ENCODE results near the gene TTR. TPM values are rescaled to one million over a fixed set of nuclear protein-coding genes. Genes with fewer than 3 reads are reported as not detected.

TTR gene
- total RNA-seq, 1 donor from 2014 or later: not detected

- no peak for ATAC-seq
These were observed 16.0 kb upstream of the TTR start for GRCh38 chr18:31575515-31576257.

GRCh38 chr18:31576670-31577069 is 15.0 kb upstream of the TTR start:
- intact Hi-C loops (cut with DNase I): loop anchor here (5.0 kb wide), 1 partner anchor 36 kb away; no protein-coding TSS in a partner anchor
- ATAC-seq (no peak), DNase-seq (ENCODE audit: missing footprints) (no peak)

More at GRCh38 chr18:31575515-31576257, 16.0 kb upstream of the TTR start:
- no peak for DNase-seq (ENCODE audit: missing footprints)
- intact Hi-C loops (cut with DNase I): loop anchor here (5.0 kb wide), 1 partner anchor 37 kb away; no protein-coding TSS in a partner anchor

GRCh38 chr18:31577195-31577594 is 14.5 kb upstream of the TTR start:
- intact Hi-C loops (cut with DNase I): loop anchor here (5.0 kb wide), 1 partner anchor 35 kb away; no protein-coding TSS in a partner anchor
- ATAC-seq (no peak), DNase-seq (ENCODE audit: missing footprints) (no peak)

DNA sequence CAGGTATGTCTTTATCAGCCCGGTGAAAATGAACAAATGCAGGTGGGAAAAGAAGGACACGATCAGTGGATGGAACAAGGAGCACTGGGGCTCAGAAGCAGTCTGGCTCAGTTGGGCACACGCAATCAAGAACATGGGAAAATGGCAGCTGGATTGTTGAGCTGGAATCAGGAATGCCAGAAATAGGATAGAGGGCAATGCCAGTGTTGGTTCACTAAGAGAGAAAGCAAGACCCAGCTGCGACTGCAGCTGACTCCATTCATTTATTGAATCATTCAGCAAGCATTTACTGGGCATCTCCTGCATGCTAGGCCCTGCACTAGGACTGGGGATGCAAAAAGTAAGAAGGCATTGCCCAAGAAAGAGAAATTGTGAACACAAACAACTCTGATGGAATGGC is 13.6 kb upstream of the TTR start:
- no peak for ATAC-seq
- intact Hi-C loops (cut with DNase I): loop anchor here (5.0 kb wide), 1 partner anchor 34 kb away; no protein-coding TSS in a partner anchor

GRCh38 chr18:31579375-31579774 is 12.3 kb upstream of the TTR start:
- intact Hi-C loops (cut with DNase I): loop anchor here (5.0 kb wide), 1 partner anchor 33 kb away; no protein-coding TSS in a partner anchor
- ATAC-seq: no peak
- DNase-seq (ENCODE audit: missing footprints): no peak

More for the DNA sequence above, 13.6 kb upstream of the TTR start:
- DNase-seq (ENCODE audit: missing footprints): no peak

- ATAC-seq (no peak), DNase-seq (ENCODE audit: missing footprints) (no peak)
- intact Hi-C loops (cut with DNase I): no loop called here
These were observed 10.0 kb upstream of the TTR start for GRCh38 chr18:31581498-31582197.

GRCh38 chr18:31583185-31583854 is 8.4 kb upstream of the TTR start:
- ATAC-seq (no peak), DNase-seq (ENCODE audit: missing footprints) (no peak)
- intact Hi-C loops (cut with DNase I): no loop called here

DNA sequence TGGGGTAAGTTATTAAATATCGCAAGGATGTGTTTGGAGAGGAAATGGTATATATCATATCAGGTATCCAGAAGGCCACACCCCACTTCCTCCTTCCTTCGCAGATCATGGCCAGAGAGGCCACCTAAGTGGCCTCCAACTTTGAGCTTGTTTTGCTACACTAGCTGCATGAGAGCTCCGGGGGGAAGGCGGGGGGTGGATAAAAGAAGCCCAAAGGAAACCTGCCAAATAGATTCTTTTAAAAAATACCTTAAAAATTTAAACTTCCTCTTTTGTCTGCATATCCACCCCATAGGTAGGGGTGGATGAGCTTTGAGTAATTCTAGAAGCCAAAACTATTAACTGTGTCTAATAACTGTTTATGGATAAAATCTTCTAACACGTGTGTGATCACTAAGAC is 5.7 kb upstream of the TTR start:
- ATAC-seq (no peak), DNase-seq (ENCODE audit: missing footprints) (no peak)
- intact Hi-C loops (cut with DNase I): no loop called here

DNA sequence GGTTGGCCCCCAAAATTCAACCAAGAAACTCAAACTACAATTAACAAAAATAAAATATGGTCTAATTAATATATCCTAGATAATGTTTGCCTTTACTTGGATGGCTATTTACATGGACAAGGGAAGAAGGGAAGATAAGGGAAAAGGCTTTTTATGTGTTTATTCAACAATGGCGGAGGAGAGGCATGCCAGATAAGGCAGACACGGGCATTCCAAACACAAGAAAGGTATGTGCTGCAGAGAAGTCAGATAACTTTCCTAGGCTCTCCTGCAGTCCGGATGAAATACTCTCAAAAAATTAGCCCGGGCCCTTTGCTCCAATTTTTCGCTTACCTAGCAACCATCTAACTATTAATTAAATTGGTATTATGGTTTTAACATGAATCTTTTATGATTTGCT is 5.1 kb upstream of the TTR start:
- DNase-seq (ENCODE audit: missing footprints): no peak
- no peak for ATAC-seq
- intact Hi-C loops (cut with DNase I): no loop called here

DNA sequence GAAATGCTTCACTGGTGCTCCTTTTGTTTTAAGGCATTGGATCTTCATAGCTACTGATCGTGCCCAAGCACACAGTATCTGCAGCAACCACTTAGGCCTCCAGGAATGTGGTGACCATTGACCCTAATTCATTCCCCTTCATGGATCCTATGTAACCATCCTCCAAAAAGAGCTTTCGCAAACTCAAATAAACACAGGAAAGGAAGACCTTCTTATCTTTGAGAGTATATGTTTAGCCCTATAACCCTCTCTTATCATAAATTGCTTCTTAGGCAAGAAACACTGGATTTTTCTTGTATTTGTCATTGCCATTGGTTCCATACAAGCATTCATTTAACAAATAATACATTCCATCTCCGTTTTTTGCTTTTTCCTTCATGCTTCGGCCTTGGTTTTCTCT is 4.1 kb upstream of the TTR start:
- ATAC-seq (no peak), DNase-seq (ENCODE audit: missing footprints) (no peak)
- intact Hi-C loops (cut with DNase I): no loop called here

- intact Hi-C loops (cut with DNase I): no loop called here
- ATAC-seq (no peak), DNase-seq (ENCODE audit: missing footprints) (no peak)
These were observed 1.1 kb upstream of the TTR start for GRCh38 chr18:31590570-31590969.

DNA sequence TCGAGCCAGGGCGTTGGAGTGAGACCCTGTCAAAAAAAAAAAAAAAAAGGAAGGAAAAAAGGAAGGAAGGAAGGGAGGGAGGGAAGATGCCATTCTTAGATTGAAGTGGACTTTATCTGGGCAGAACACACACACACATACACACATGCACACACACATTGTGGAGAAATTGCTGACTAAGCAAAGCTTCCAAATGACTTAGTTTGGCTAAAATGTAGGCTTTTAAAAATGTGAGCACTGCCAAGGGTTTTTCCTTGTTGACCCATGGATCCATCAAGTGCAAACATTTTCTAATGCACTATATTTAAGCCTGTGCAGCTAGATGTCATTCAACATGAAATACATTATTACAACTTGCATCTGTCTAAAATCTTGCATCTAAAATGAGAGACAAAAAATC is 564 bp upstream of the TTR start:
- no peak for ATAC-seq
- intact Hi-C loops (cut with DNase I): no loop called here
- no peak for DNase-seq (ENCODE audit: missing footprints)

DNA sequence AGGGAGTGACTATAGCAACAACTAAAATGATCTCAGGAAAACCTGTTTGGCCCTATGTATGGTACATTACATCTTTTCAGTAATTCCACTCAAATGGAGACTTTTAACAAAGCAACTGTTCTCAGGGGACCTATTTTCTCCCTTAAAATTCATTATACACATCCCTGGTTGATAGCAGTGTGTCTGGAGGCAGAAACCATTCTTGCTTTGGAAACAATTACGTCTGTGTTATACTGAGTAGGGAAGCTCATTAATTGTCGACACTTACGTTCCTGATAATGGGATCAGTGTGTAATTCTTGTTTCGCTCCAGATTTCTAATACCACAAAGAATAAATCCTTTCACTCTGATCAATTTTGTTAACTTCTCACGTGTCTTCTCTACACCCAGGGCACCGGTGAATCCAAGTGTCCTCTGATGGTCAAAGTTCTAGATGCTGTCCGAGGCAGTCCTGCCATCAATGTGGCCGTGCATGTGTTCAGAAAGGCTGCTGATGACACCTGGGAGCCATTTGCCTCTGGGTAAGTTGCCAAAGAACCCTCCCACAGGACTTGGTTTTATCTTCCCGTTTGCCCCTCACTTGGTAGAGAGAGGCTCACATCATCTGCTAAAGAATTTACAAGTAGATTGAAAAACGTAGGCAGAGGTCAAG is 955 bp downstream of the TTR start:
- intact Hi-C loops (cut with DNase I): no loop called here
- no peak for ATAC-seq
- no peak for DNase-seq (ENCODE audit: missing footprints)

DNA sequence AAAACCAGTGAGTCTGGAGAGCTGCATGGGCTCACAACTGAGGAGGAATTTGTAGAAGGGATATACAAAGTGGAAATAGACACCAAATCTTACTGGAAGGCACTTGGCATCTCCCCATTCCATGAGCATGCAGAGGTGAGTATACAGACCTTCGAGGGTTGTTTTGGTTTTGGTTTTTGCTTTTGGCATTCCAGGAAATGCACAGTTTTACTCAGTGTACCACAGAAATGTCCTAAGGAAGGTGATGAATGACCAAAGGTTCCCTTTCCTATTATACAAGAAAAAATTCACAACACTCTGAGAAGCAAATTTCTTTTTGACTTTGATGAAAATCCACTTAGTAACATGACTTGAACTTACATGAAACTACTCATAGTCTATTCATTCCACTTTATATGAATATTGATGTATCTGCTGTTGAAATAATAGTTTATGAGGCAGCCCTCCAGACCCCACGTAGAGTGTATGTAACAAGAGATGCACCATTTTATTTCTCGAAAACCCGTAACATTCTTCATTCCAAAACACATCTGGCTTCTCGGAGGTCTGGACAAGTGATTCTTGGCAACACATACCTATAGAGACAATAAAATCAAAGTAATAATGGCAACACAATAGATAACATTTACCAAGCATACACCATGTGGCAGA is 3.6 kb downstream of the TTR start:
- DNase-seq (ENCODE audit: missing footprints) (no peak), ATAC-seq (no peak)
- intact Hi-C loops (cut with DNase I): no loop called here

GRCh38 chr18:31596081-31596872 is 4.6 kb downstream of the TTR start:
- DNase-seq (ENCODE audit: missing footprints): no peak
- no peak for ATAC-seq
- intact Hi-C loops (cut with DNase I): no loop called here

- intact Hi-C loops (cut with DNase I): no loop called here
- DNase-seq (ENCODE audit: missing footprints) (no peak), ATAC-seq (no peak)
These were observed 6.5 kb downstream of the TTR start for GRCh38 chr18:31598021-31598805.

GRCh38 chr18:31603315-31603714 is 11.6 kb downstream of the TTR start:
- DNase-seq (ENCODE audit: missing footprints) (no peak), ATAC-seq (no peak)
- intact Hi-C loops (cut with DNase I): no loop called here

Measured in Right ventricle myocardium inferior (tissue), 1 donor.